Thoracic aorta (tissue), 2 donors: ENCODE data around the gene ZNF638. TPM values are rescaled to one million over a fixed set of nuclear protein-coding genes. Genes with fewer than 3 reads are reported as not detected.
"Not testable (repeated sequence)": the region's sequence is repeated elsewhere in the genome, so short reads cannot be mapped to it uniquely, and the experiment has no call there.

Experiments
- ATAC-seq: fragments of 150-250 bp; one replicate; pipeline ENCODE4 v1.8.0; 2017; ENCODE audit warnings: low read depth; ENCODE audit not compliant: insufficient number of reproducible peaks, low FRiP score
- DNase-seq: peaks from one replicate; pipeline ENCODE4 v3.0.0-alpha.2; 2020; ENCODE audit warnings: low spot score
- H3K27ac ChIP-seq, 2 donors: fragments of 200-600 bp; sonication (generic); 1 replicate in 1 of 2; 2 replicates in 1 of 2; pipeline ENCODE4 v1.5.1; 2016; ENCODE audit warnings: mild to moderate bottlenecking in 2 of 2, moderate library complexity in 2 of 2
- H3K27me3 ChIP-seq: fragments of 200-600 bp; sonication (generic); replicated peaks from 2 replicates; pipeline ENCODE4 v1.6.0; 2016; ENCODE audit warnings: mild to moderate bottlenecking; ENCODE audit not compliant: insufficient read depth
- H3K36me3 ChIP-seq: fragments of 200-600 bp; sonication (generic); one replicate; pipeline ENCODE4 v1.5.1; 2016
- H3K4me1 ChIP-seq, 2 donors: fragments of 200-600 bp; sonication (generic); 1 replicate in 1 of 2; 2 replicates in 1 of 2; pipeline versions ENCODE4 v1.5.1 to v1.6.0; 2016; ENCODE audit warnings: low read depth in 2 of 2, mild to moderate bottlenecking in 1 of 2; ENCODE audit not compliant: control insufficient read depth in 1 of 2
- H3K4me3 ChIP-seq: fragments of 200-600 bp; sonication (generic); 2 replicates; pipeline ENCODE4 v1.5.1; 2016; ENCODE audit warnings: mild to moderate bottlenecking
- H3K9me3 ChIP-seq: fragments of 200-600 bp; sonication (generic); 2 replicates; pipeline ENCODE4 v1.5.1; 2016
- total RNA-seq, 2 donors: library from RNA; depleted of rRNA; stranded (reverse); fragments of >200 nt; gene quantifications; one replicate each; pipeline versions ENCODE4 v1.1.0 to v1.2.3, GENCODE V29; 2016
- TF ChIP-seq, protein P1 (sequence below): fragments of 200-600 bp; sonication (generic); IDR thresholded peaks from one replicate; pipeline ENCODE4 v1.5.1; 2019; ENCODE audit warnings: antibody characterized with exemption

Gene ZNF638
- total RNA-seq, 2 donors from 2014 or later, result 162 to 230 TPM

DNA sequence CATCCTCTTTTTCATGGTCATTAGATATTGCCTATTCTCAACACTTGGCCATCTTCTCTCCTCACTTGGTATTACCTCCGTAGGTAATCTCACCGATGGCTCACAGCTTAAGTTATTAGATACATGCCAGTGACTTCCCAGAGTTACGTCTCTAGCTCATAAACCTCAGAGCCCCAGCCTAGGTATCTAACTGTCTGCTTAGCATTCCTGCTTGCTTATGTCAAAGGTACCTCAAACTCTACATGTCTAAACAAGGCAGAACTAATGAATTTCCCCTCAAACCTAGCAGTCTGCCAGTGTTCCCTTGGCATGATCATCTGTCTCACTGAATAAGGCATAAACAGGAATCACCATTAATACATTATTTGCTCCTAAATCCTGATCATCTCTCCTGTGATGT is 27.7 kb upstream of the ZNF638 start:
- Histone ChIP-seq H3K36me3 (no peaks in the 10 kb centered on the region), H3K27ac (no peak overlapping the region), H3K4me1 (no peaks in the 10 kb centered on the region), H3K4me3 (no peak overlapping the region), H3K9me3 (no peaks in the 10 kb centered on the region), H3K27me3 (no peaks in the 10 kb centered on the region)
- DNase-seq, result no peak
- TF ChIP-seq, protein P1, sequence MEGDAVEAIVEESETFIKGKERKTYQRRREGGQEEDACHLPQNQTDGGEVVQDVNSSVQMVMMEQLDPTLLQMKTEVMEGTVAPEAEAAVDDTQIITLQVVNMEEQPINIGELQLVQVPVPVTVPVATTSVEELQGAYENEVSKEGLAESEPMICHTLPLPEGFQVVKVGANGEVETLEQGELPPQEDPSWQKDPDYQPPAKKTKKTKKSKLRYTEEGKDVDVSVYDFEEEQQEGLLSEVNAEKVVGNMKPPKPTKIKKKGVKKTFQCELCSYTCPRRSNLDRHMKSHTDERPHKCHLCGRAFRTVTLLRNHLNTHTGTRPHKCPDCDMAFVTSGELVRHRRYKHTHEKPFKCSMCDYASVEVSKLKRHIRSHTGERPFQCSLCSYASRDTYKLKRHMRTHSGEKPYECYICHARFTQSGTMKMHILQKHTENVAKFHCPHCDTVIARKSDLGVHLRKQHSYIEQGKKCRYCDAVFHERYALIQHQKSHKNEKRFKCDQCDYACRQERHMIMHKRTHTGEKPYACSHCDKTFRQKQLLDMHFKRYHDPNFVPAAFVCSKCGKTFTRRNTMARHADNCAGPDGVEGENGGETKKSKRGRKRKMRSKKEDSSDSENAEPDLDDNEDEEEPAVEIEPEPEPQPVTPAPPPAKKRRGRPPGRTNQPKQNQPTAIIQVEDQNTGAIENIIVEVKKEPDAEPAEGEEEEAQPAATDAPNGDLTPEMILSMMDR, result no peak
- no peak for ATAC-seq

DNA sequence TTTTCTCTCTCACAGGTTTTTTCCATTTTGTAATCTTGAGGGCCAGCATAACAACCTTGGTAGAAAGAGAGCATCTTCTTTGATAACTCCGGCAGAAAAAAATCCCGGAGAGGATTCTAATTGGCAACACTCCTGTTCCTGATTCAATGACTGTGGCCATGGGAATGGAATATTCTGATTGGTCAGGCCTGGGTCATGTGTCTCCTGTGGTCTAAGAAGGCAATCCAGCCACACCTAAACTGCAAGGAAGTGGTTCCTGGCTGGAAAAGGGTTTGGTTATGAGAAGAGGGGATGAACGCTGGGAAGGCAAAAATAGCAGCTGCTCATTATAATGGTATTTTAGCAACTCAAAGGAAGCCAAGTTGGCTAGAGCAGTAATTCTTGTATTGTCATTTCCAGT is 24.8 kb upstream of the ZNF638 start:
- Histone ChIP-seq H3K27me3 (no peaks in the 10 kb centered on the region), H3K36me3 (no peaks in the 10 kb centered on the region), H3K27ac (no peak overlapping the region), H3K9me3 (no peaks in the 10 kb centered on the region), H3K4me3 (no peak overlapping the region), H3K4me1 (no peaks in the 10 kb centered on the region)
- TF ChIP-seq, protein P1, result no peak
- DNase-seq (no peak), ATAC-seq (no peak)

DNA sequence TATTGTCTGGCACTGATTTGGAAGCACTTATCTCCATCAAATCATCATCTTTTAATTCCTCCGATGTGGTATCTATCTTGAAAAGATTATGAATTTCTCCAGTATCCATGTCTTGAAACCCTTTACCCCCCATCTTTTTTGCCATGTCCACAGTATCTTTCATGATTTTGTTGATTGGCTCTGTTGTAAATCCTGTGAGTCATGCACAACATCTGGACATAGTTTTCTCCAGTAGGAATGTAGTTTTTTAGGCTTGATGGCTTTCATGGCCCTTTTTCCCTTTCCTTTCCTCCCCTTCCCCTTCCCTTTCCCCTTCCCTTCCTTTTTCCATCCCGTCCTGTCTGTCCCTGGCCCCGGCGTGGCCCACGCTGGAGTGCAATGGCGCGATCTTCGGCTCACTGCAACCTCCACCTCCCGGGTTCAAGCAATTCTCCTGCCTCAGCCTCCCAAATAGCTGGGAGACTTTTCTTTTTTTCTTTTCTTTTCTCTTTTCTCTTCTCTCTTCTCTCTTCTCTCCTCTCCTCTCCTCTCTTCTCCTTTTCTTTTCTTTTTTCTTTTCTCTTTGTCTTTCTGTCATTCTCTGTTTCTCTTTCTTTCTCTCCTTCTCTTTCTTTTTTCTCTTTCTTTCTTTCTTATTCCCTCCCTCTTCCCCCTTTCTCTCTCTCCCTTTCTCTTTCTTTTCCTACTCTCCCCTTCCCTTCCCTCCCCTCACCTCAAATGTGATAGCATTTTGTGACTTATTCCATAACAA is 18.4 kb upstream of the ZNF638 start:
- TF ChIP-seq, protein P1, result no peak
- Histone ChIP-seq H3K27ac (no peak overlapping the region), H3K36me3 (no peaks in the 10 kb centered on the region), H3K9me3 (peaks cover 3% of the 10 kb centered on the region), H3K27me3 (no peaks in the 10 kb centered on the region), H3K4me3 (no peak overlapping the region), H3K4me1 (no peaks in the 10 kb centered on the region)
- ATAC-seq (no peak), DNase-seq (no peak)

DNA sequence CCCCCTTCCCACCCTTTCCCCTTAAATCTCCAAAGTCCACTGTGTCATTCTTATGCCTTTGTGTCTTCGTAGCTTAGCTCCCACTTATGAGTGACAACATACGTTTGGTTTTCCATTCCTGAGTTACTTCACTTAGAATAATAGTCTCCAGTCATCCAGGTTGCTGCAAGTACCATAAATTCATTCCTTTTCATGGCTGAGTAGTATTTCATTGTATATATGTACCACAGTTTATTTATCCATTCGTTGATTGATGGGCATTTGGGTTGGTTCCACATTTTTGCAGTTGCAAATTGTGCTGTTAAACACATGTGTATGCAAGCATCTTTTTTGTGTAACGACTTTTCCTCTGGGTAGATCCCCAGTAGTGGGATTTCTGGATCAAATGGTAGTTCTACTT is 14.5 kb upstream of the ZNF638 start:
- H3K4me3 ChIP-seq, result no peak overlapping the region
- H3K27me3 ChIP-seq, result no peaks in the 10 kb centered on the region
- H3K4me1 ChIP-seq, result no peaks in the 10 kb centered on the region
- ATAC-seq (no peak), DNase-seq (no peak)
- no peak overlapping the region for H3K27ac ChIP-seq
- no peaks in the 10 kb centered on the region for H3K36me3 ChIP-seq
- TF ChIP-seq, protein P1, result no peak
- peaks cover 6% of the 10 kb centered on the region for H3K9me3 ChIP-seq

DNA sequence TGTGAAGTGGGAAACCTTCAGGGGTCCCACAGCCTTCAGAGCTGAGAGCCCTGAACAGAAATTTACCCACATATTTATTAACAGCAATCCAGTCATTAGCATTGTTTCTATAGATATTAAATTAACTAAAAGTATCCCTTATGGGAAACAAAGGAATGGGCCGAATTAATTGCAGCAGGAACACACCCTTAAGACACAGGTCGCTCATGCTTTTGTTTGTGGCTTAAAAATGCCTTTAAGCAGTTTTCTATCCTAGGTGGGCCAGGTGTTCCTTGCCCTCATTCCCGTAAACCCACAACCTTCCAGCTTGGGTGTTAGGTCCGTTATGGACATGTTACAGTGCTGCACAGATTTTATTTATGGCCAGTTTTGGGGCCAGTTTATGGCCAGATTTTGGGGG is 13.7 kb upstream of the ZNF638 start:
- not testable (repeated sequence) for DNase-seq, H3K4me3 ChIP-seq, H3K36me3 ChIP-seq, H3K27ac ChIP-seq, H3K9me3 ChIP-seq, H3K4me1 ChIP-seq, H3K27me3 ChIP-seq, ATAC-seq

DNA sequence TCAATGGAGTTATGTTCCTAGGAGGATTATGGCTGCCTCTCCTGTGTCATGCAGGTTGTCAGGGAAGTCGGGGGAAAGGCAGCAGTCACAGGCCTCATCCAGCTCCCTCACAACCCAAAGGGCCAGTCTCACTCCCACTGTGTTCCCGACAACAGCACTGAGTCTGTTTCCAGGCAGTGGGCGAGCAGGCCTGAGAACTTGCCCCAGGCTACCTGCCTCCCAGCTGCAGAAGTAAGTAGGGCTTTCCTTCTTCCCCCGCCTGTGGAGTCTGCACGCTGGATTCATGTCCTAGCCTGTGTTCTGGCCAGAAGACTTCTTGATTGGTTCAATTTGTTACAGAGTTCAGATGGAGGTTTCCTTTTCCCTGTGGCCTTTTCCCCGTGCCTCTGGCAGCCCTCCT is 8.2 kb upstream of the ZNF638 start:
- TF ChIP-seq, protein P1, result no peak
- H3K4me1 ChIP-seq, result no peaks in the 10 kb centered on the region
- no peak overlapping the region for H3K27ac ChIP-seq

More for the DNA sequence above, 8.2 kb upstream of the ZNF638 start:
- no peaks in the 10 kb centered on the region for H3K36me3 ChIP-seq
- DNase-seq (no peak), ATAC-seq (no peak)
- peaks cover 3% of the 10 kb centered on the region for H3K9me3 ChIP-seq
- H3K4me3 ChIP-seq, result no peak overlapping the region
- no peaks in the 10 kb centered on the region for H3K27me3 ChIP-seq
